K562 treated with DMSO at 1 percent for 24 hours (cell line): ENCODE measurements around the gene OR13J1. TPM values are rescaled to one million over a fixed set of nuclear protein-coding genes. Genes with fewer than 3 reads are reported as not detected.

ENCODE experiments used
- total RNA-seq: library from RNA; unstranded; fragments of 300-600 nt; gene quantifications from 2 replicates; pipeline ENCODE4 v1.2.3, GENCODE V29; 2022; ENCODE audit warnings: low read depth; ENCODE audit not compliant: insufficient read depth

Gene OR13J1, protein sequence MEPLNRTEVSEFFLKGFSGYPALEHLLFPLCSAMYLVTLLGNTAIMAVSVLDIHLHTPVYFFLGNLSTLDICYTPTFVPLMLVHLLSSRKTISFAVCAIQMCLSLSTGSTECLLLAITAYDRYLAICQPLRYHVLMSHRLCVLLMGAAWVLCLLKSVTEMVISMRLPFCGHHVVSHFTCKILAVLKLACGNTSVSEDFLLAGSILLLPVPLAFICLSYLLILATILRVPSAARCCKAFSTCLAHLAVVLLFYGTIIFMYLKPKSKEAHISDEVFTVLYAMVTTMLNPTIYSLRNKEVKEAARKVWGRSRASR
- total RNA-seq = not detected in 2 replicates

GRCh38 chr9:35870351-35870923 is at the start of gene OR13J1:
OR13J1 (minus strand) TSS chr9:35870401; CDS start chr9:35870401, 0 bp downstream.

DNA sequence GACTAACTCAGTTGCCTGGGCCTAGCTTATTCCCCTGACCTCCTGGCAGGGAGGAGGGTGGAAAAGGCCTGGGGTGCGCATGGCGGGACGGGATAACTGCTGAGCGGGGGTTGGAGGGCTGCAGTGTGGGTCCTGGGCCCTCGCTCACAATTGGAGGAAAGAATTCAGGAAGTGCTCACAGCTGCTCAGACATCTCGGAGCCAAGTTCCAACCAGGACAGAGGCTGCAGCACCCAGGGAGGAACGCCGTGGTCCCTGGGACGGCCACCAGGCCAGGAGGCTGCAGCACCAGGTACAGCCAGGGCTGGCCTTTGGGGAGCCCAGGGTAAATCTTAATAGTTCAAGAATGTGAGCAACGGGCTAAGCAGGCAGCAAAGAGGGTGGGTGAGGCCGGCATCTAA is 39.1 kb upstream of the OR13J1 start, which contains the start of gene SPAAR:
TSS of gene SPAAR (plus strand) at position 217 of the 400 bp plus-strand sequence. CDS start 974 bp downstream, outside the sequence.

DNA sequence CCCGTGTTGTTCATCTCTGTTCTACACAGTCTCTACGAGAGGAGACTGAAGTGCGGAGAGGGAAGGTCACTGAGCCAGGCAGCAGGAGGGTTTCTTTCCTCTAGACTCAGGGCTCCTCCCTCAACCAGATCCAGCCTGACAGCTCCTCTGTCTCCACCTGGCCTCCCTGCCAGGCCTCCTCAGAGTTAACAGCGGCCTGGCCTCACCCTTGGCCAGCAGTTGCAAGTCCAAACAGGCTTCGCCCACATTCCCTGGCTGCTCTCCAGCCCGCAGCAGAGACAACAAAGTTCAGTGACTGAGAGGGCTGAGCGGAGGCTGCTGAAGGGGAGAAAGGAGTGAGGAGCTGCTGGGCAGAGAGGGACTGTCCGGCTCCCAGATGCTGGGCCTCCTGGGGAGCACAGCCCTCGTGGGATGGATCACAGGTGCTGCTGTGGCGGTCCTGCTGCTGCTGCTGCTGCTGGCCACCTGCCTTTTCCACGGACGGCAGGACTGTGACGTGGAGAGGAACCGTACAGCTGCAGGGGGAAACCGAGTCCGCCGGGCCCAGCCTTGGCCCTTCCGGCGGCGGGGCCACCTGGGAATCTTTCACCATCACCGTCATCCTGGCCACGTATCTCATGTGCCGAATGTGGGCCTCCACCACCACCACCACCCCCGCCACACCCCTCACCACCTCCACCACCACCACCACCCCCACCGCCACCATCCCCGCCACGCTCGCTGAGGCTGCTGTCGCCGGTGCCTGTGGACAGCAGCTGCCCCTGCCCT is 35.9 kb upstream of the OR13J1 start, which contains the start of gene HRCT1:
TSS of gene HRCT1 (plus strand) at position 291 of the 768 bp plus-strand sequence. CDS start at position 377, 86 bp downstream.

DNA sequence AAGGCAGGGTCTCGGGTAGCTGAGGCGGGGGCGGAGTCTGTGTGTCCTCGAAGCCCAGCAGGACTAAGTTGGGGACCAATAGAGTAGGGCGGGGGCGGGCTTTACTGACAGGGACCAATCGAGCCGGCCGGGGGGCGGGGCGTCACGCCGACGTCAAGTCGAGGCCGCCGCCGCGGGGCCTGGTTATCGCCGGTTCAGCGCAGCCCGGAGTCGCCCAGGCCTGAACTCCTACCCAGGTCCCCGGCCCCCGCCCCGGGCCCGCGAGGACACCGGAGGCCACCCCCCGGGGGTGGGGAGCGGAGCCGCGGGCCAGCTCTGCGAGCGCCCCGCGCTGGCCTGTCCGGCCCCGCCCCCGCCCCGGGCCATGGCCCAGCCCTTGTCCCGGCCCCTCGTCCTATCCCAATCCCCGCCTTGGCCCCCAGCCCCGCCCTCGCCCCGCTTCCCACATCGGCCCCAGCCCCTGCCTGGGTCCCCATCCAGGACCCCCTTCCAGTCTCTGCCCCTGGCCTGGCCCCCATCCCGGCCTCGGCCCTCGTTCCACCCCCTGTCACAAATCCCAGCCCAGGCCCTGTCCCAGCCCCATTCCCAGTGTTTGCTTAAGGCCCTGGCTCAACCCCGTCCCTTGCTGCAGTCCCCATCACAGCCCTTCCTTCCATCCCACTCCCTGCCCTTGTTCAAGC is 41.0 kb downstream of the OR13J1 start, which contains the start of gene TMEM8B:
TSS of gene TMEM8B (plus strand) at position 145 of the 680 bp plus-strand sequence. CDS start at position 365, 220 bp downstream.

DNA sequence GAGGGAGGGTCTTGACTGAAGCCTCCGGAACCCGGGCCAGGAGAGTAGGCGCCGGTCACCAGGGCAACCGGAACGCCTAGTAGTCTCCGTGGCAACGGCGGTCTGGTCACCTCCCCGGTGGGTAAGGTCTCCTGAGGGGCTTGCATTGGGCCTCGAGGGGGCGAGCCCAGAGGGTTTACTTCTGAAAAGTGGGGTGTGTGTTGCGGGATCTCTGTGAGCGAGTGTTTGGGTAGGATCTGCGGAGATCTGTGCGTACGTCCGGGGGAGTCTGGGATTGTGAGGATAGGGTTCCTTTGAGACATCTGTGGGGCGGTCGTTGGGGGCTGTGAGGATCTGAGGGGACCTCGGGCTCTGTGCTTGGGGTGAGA is 41.5 kb downstream of the OR13J1 start, which contains the start of gene FAM221B:
TSS of gene FAM221B (minus strand) at position 17 of the 368 bp plus-strand sequence. CDS start 2,571 bp downstream, outside the sequence.

Other genes starting within 250 kb of the OR13J1 start
- gene SIT1, start 219.5 kb downstream of the OR13J1 start, total RNA-seq = not detected in 2 replicates
- not detected in 2 replicates for gene RMRP, start 212.4 kb downstream of the OR13J1 start, total RNA-seq
- gene CCDC107, start 212.1 kb downstream of the OR13J1 start, total RNA-seq = 15.5 and 17.2 TPM in 2 replicates
- gene ARHGEF39, start 205.2 kb downstream of the OR13J1 start, total RNA-seq = 13.1 and 14.4 TPM in 2 replicates
- 1.00 and 1.4 TPM in 2 replicates for gene CA9, start 196.5 kb downstream of the OR13J1 start, total RNA-seq
- gene TPM2, start 180.5 kb downstream of the OR13J1 start, total RNA-seq = 3.6 and 3.9 TPM in 2 replicates
- 148 and 181 TPM in 2 replicates for gene TLN1, start 138.2 kb downstream of the OR13J1 start, total RNA-seq
- 38.0 and 39.4 TPM in 2 replicates for gene CREB3, start 137.7 kb downstream of the OR13J1 start, total RNA-seq
- 54.5 and 57.4 TPM in 2 replicates for gene GBA2, start 121.2 kb downstream of the OR13J1 start, total RNA-seq
- 12.6 and 13.9 TPM in 2 replicates for gene RGP1, start 121.1 kb downstream of the OR13J1 start, total RNA-seq
- not detected in 2 replicates for gene MSMP, start 116.1 kb downstream of the OR13J1 start, total RNA-seq
- 3.9 TPM in 2 replicates for gene NPR2, start 78.8 kb downstream of the OR13J1 start, total RNA-seq
- not detected in 2 replicates for gene SPAG8, start 58.1 kb downstream of the OR13J1 start, total RNA-seq
- 101 and 102 TPM in 2 replicates for gene HINT2, start 55.4 kb downstream of the OR13J1 start, total RNA-seq
- gene FAM221B, start 41.7 kb downstream of the OR13J1 start, total RNA-seq = not detected in 2 replicates
- gene TMEM8B, start 41.2 kb downstream of the OR13J1 start, total RNA-seq = 7.2 and 8.5 TPM in 2 replicates
- gene HRCT1, start 35.8 kb upstream of the OR13J1 start, total RNA-seq = not detected in 2 replicates
- gene SPAAR, start 39.1 kb upstream of the OR13J1 start, total RNA-seq = not detected in 2 replicates
- gene OR2S2, start 87.8 kb upstream of the OR13J1 start, total RNA-seq = not detected in 2 replicates
- 0.28 and 0.42 TPM in 2 replicates for gene RECK, start 166.5 kb upstream of the OR13J1 start, total RNA-seq